Astrocyte (in vitro differentiated cells and primary cell): Measurements from ENCODE around the gene RXFP2. TPM values are rescaled to one million over a fixed set of nuclear protein-coding genes. Genes with fewer than 3 reads are reported as not detected.

Source experiments
- DNase-seq: peaks from one replicate; pipeline ENCODE4 v3.0.0-alpha.2; 2010; ENCODE audit warnings: low read depth
- FAIRE-seq: peaks from 2 replicates; lab custom pipeline; 2011; peaks lifted over from hg19 to GRCh38; lab: Jason Lieb, UNC
- H2AFZ ChIP-seq: 2 replicates; pipeline ENCODE4 v1.6.0; 2012; ENCODE audit warnings: low read depth, low read length, inconsistent platforms
- H3K27ac ChIP-seq: 2 replicates; pipeline ENCODE4 v1.5.1; 2011; ENCODE audit warnings: low read depth, low read length, inconsistent platforms
- H3K27me3 ChIP-seq: 2 replicates; pipeline ENCODE4 v1.6.0; 2011; ENCODE audit warnings: low read length, inconsistent platforms; ENCODE audit not compliant: insufficient read depth
- H3K36me3 ChIP-seq: 2 replicates; pipeline ENCODE4 v1.5.1; 2011; ENCODE audit warnings: low read length, inconsistent platforms; ENCODE audit not compliant: insufficient read depth
- H3K4me1 ChIP-seq: 2 replicates; pipeline ENCODE4 v1.5.1; 2011; ENCODE audit warnings: low read length, inconsistent platforms; ENCODE audit not compliant: insufficient read depth
- H3K4me2 ChIP-seq: 2 replicates; pipeline ENCODE4 v1.6.0; 2012; ENCODE audit warnings: low read length, inconsistent platforms
- H3K4me3 ChIP-seq: 2 replicates; pipeline ENCODE4 v1.5.1; 2011; ENCODE audit warnings: low read depth, mild to moderate bottlenecking, low read length, inconsistent platforms; ENCODE audit not compliant: insufficient read depth
- H3K79me2 ChIP-seq: 2 replicates; pipeline ENCODE4 v1.6.0; 2012; ENCODE audit warnings: mild to moderate bottlenecking, low read length, inconsistent platforms; ENCODE audit not compliant: insufficient read depth
- H3K9ac ChIP-seq: 2 replicates; pipeline ENCODE4 v1.6.0; 2012; ENCODE audit warnings: mild to moderate bottlenecking, low read length, inconsistent platforms
- H3K9me3 ChIP-seq: 2 replicates; pipeline ENCODE4 v1.5.1; 2012; ENCODE audit warnings: low read depth, mild to moderate bottlenecking, low read length, inconsistent platforms; ENCODE audit not compliant: insufficient read depth
- H4K20me1 ChIP-seq: 2 replicates; pipeline ENCODE4 v1.6.0; 2012; ENCODE audit warnings: low read length, inconsistent platforms; ENCODE audit not compliant: insufficient read depth
- H3K27ac Mint-ChIP-seq: one replicate; pipeline ENCODE4 v1.8.0; 2021; ENCODE audit warnings: mild to moderate bottlenecking, mixed read lengths; ENCODE audit not compliant: unreplicated experiment
- H3K27me3 Mint-ChIP-seq: one replicate; pipeline ENCODE4 v1.8.0; 2021; ENCODE audit warnings: low read depth, mixed read lengths; ENCODE audit not compliant: unreplicated experiment
- H3K36me3 Mint-ChIP-seq: one replicate; pipeline ENCODE4 v1.8.0; 2021; ENCODE audit warnings: low read depth, mixed read lengths; ENCODE audit not compliant: unreplicated experiment
- H3K4me1 Mint-ChIP-seq: one replicate; pipeline ENCODE4 v1.8.0; 2021; ENCODE audit warnings: low read depth, mixed read lengths; ENCODE audit not compliant: unreplicated experiment
- H3K4me3 Mint-ChIP-seq: one replicate; pipeline ENCODE4 v1.8.0; 2021; ENCODE audit warnings: mild to moderate bottlenecking, moderate library complexity, mixed read lengths; ENCODE audit not compliant: unreplicated experiment
- H3K9me3 Mint-ChIP-seq: one replicate; pipeline ENCODE4 v1.8.0; 2021; ENCODE audit warnings: mild to moderate bottlenecking, mixed read lengths; ENCODE audit not compliant: unreplicated experiment
- EZH2 ChIP-seq: IDR thresholded peaks from 2 replicates; pipeline ENCODE4 v1.6.1; 2012; ENCODE audit warnings: mild to moderate bottlenecking, low read length, inconsistent platforms; ENCODE audit not compliant: insufficient read depth
- total RNA-seq: library from RNA; stranded (reverse); gene quantifications from 2 replicates; pipeline ENCODE4 v1.2.1, GENCODE V29; 2021
- TF ChIP-seq, protein P1 (sequence below): IDR thresholded peaks from 2 replicates; pipeline ENCODE4 v1.5.1; 2011; ENCODE audit warnings: low read depth, mild to moderate bottlenecking, inconsistent platforms, low read length, moderate library complexity; ENCODE audit not compliant: insufficient read depth

Gene RXFP2
- total RNA-seq, 1 donor from 2014 or later, result not detected

DNA sequence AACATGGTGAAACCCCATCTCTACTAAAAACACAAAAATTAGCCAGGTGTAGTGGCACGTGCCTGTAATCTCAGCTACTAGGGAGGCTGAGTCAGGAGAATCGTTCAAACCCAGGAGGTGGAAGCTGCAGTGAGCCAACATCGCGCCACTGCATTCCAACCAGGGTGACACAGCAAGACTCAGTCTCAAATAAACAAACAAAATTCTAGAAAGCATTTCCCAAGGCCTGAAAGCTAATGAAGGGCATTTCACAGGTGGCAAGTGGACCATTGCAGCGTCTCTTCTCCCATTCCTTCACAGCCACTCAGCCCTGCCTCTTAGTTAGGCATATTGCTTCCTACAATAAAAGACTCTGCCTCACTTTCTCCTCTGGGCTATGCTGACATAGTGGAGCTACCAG is 13.5 kb upstream of the RXFP2 start:
- TF ChIP-seq, protein P1, sequence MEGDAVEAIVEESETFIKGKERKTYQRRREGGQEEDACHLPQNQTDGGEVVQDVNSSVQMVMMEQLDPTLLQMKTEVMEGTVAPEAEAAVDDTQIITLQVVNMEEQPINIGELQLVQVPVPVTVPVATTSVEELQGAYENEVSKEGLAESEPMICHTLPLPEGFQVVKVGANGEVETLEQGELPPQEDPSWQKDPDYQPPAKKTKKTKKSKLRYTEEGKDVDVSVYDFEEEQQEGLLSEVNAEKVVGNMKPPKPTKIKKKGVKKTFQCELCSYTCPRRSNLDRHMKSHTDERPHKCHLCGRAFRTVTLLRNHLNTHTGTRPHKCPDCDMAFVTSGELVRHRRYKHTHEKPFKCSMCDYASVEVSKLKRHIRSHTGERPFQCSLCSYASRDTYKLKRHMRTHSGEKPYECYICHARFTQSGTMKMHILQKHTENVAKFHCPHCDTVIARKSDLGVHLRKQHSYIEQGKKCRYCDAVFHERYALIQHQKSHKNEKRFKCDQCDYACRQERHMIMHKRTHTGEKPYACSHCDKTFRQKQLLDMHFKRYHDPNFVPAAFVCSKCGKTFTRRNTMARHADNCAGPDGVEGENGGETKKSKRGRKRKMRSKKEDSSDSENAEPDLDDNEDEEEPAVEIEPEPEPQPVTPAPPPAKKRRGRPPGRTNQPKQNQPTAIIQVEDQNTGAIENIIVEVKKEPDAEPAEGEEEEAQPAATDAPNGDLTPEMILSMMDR, result no peak
- no peak for TF ChIP-seq EZH2
- DNase-seq (no peak), FAIRE-seq (no peak)
- Mint-ChIP-seq H3K4me1 (no peaks in the 10 kb centered on the region), H3K27me3 (no peaks in the 10 kb centered on the region), H3K27ac (no peak overlapping the region), H3K36me3 (no peaks in the 10 kb centered on the region), H3K4me3 (no peak overlapping the region), H3K9me3 (no peaks in the 10 kb centered on the region)
- H3K4me3 ChIP-seq, result no peak overlapping the region
- H4K20me1 ChIP-seq, result no peaks in the 10 kb centered on the region
- no peak overlapping the region for H2AFZ ChIP-seq
- H3K9ac ChIP-seq, result no peak overlapping the region
- no peaks in the 10 kb centered on the region for H3K27me3 ChIP-seq
- H3K9me3 ChIP-seq, result peaks cover 3% of the 10 kb centered on the region
- H3K36me3 ChIP-seq, result no peaks in the 10 kb centered on the region
- no peak overlapping the region for H3K4me2 ChIP-seq
- H3K4me1 ChIP-seq, result no peaks in the 10 kb centered on the region
- H3K27ac ChIP-seq, result no peak overlapping the region
- no peaks in the 10 kb centered on the region for H3K79me2 ChIP-seq

DNA sequence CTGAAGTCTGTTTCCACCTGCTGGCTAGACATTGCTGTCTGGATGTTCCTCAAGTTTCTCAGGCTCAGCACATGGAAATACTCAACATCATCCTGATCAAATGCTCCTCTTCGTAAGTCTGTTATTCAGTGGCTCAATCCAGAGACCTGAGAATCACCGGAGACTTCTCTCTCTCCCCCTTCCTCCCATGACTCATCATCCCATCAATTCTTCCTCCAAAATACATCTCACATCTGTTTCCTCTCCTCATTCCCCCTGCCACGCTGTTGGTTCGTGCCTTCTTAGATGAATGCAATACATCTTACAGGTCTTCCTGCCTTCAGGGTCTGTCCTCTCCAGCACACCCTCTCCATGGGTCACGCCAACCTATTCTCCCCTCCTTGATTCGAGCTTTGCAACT is 7.4 kb upstream of the RXFP2 start:
- FAIRE-seq (no peak), DNase-seq (no peak)
- Mint-ChIP-seq H3K4me3 (no peak overlapping the region), H3K36me3 (no peaks in the 10 kb centered on the region), H3K4me1 (peaks cover 3% of the 10 kb centered on the region), H3K27me3 (no peaks in the 10 kb centered on the region), H3K9me3 (no peaks in the 10 kb centered on the region), H3K27ac (no peak overlapping the region)
- no peaks in the 10 kb centered on the region for H3K27me3 ChIP-seq
- no peaks in the 10 kb centered on the region for H3K9me3 ChIP-seq
- H3K36me3 ChIP-seq, result no peaks in the 10 kb centered on the region
- H2AFZ ChIP-seq, result no peak overlapping the region
- TF ChIP-seq EZH2, result no peak
- TF ChIP-seq, protein P1, result no peak
- no peak overlapping the region for H3K4me2 ChIP-seq
- no peaks in the 10 kb centered on the region for H3K4me1 ChIP-seq
- H4K20me1 ChIP-seq, result no peaks in the 10 kb centered on the region
- no peak overlapping the region for H3K9ac ChIP-seq
- no peaks in the 10 kb centered on the region for H3K79me2 ChIP-seq
- H3K4me3 ChIP-seq, result no peak overlapping the region
- no peak overlapping the region for H3K27ac ChIP-seq

DNA sequence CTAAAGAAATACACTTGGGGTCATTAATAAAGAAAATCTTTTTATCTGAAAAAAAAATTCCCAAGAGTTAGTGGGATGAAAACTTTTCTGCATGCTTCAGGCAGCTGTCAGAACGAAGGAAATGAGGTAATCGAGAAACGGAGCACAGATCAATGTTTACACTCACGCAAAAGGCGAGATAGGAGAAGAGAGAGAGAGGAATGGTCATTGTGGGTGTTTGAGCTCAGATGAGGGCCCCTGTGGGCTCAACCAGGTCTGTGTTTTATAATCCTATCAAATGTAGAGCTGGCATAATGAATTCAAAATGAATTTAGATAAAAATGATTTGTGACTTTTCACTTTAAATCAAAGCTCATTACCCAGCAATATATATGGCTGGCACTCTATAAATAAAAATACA is 6.3 kb upstream of the RXFP2 start:
- Mint-ChIP-seq H3K4me1 (peaks cover 3% of the 10 kb centered on the region), H3K27ac (no peak overlapping the region), H3K36me3 (no peaks in the 10 kb centered on the region), H3K9me3 (no peaks in the 10 kb centered on the region), H3K27me3 (no peaks in the 10 kb centered on the region), H3K4me3 (no peak overlapping the region)
- H3K36me3 ChIP-seq, result no peaks in the 10 kb centered on the region
- FAIRE-seq (no peak), DNase-seq (peak; percentile 2)
- TF ChIP-seq, protein P1, result no peak
- TF ChIP-seq EZH2, result no peak
- H3K4me1 ChIP-seq, result no peaks in the 10 kb centered on the region
- no peaks in the 10 kb centered on the region for H3K9me3 ChIP-seq
- no peaks in the 10 kb centered on the region for H3K27me3 ChIP-seq
- H3K27ac ChIP-seq, result no peak overlapping the region
- H3K4me2 ChIP-seq, result peak overlapping the region; percentile 17
- no peaks in the 10 kb centered on the region for H4K20me1 ChIP-seq
- no peak overlapping the region for H3K4me3 ChIP-seq
- H2AFZ ChIP-seq, result no peak overlapping the region
- H3K79me2 ChIP-seq, result no peaks in the 10 kb centered on the region
- no peak overlapping the region for H3K9ac ChIP-seq
